HG03460 (cell line): ENCODE results near the gene COMMD2.

Experiments
- ATAC-seq: cut with Tn5 transposase; IDR thresholded peaks from one replicate; pipeline ENCODE4 v1.9.1; 2021; ENCODE audit not compliant: unreplicated experiment

Gene COMMD2

GRCh38 chr3:149752051-149752787 is at the start of gene COMMD2:
Gene COMMD2 (minus strand): TSS chr3:149752489. CDS start chr3:149752444, 45 bp downstream.
- ATAC-seq: peak; percentile 99

- ATAC-seq: no peak
Measured at GRCh38 chr3:149801639-149802038, 49.4 kb upstream of the COMMD2 start.

- no peak for ATAC-seq
Measured at GRCh38 chr3:149801195-149801594, 48.9 kb upstream of the COMMD2 start.

- no peak for ATAC-seq
Measured at GRCh38 chr3:149800693-149801092, 48.4 kb upstream of the COMMD2 start.

- no peak for ATAC-seq
Measured at GRCh38 chr3:149796026-149796425, 43.7 kb upstream of the COMMD2 start.

GRCh38 chr3:149792452-149793270 is 40.4 kb upstream of the COMMD2 start, which contains the start of gene ANKUB1:
Gene ANKUB1 (minus strand): TSS chr3:149792554. CDS start chr3:149792366, 188 bp downstream.
- ATAC-seq: no peak

- ATAC-seq: no peak
Measured at GRCh38 chr3:149790698-149791097, 38.4 kb upstream of the COMMD2 start.

GRCh38 chr3:149790268-149790667 is 38.0 kb upstream of the COMMD2 start:
- no peak for ATAC-seq

GRCh38 chr3:149784064-149784704 is 31.9 kb upstream of the COMMD2 start:
- ATAC-seq: no peak

GRCh38 chr3:149783576-149783975 is 31.3 kb upstream of the COMMD2 start:
- ATAC-seq: no peak

- no peak for ATAC-seq
Measured at GRCh38 chr3:149781741-149782140, 29.5 kb upstream of the COMMD2 start.

GRCh38 chr3:149781211-149781610 is 28.9 kb upstream of the COMMD2 start:
- ATAC-seq: no peak

- no peak for ATAC-seq
Measured at GRCh38 chr3:149777414-149778214, 25.3 kb upstream of the COMMD2 start.

GRCh38 chr3:149776170-149776569 is 23.9 kb upstream of the COMMD2 start:
- ATAC-seq: no peak

GRCh38 chr3:149772861-149773260 is 20.6 kb upstream of the COMMD2 start:
- no peak for ATAC-seq

GRCh38 chr3:149771652-149772271 is 19.5 kb upstream of the COMMD2 start:
- ATAC-seq: no peak

GRCh38 chr3:149770246-149770645 is 18.0 kb upstream of the COMMD2 start:
- ATAC-seq: no peak

GRCh38 chr3:149768704-149769103 is 16.4 kb upstream of the COMMD2 start:
- no peak for ATAC-seq

GRCh38 chr3:149767720-149768119 is 15.4 kb upstream of the COMMD2 start:
- ATAC-seq: no peak

- ATAC-seq: no peak
Measured at GRCh38 chr3:149765762-149766334, 13.6 kb upstream of the COMMD2 start.
